Right lobe of liver (tissue), 6 donors: ENCODE results near the gene DOK6. TPM values are rescaled to one million over a fixed set of nuclear protein-coding genes. Genes with fewer than 3 reads are reported as not detected.

Source experiments
- ATAC-seq, 4 donors: fragments of 200-7000 bp; cut with Tn5 transposase; one replicate each; pipeline ENCODE4 v1.9.1; 2020; ENCODE audit warnings: mild to moderate bottlenecking in 4 of 4, moderate library complexity in 4 of 4
- DNase-seq, 3 donors: peaks; one replicate each; pipeline ENCODE4 v3.0.0-alpha.2; 2020
- H3K27ac ChIP-seq, 3 donors: fragments of 200-600 bp; one replicate each; pipeline ENCODE4 v1.8.0; 2022
- H3K27me3 ChIP-seq, 2 donors: fragments of 200-600 bp; one replicate each; pipeline ENCODE4 v1.8.0; 2022
- H3K36me3 ChIP-seq, 4 donors: fragments of 200-600 bp; sonication (generic) in 1 of 4; one replicate each; pipeline versions ENCODE4 v1.5.1 to v1.8.0; 2017 to 2022; ENCODE audit warnings: control low read depth in 1 of 4
- H3K4me1 ChIP-seq, 4 donors: fragments of 200-600 bp; sonication (generic) in 1 of 4; one replicate each; pipeline versions ENCODE4 v1.5.1 to v1.8.0; 2017 to 2022; ENCODE audit warnings: control low read depth in 1 of 4
- H3K4me3 ChIP-seq, 3 donors: fragments of 200-600 bp; one replicate each; pipeline ENCODE4 v1.8.0; 2022
- H3K9me3 ChIP-seq, 4 donors: fragments of 200-600 bp; sonication (generic) in 1 of 4; one replicate each; pipeline versions ENCODE4 v1.5.1 to v1.8.0; 2017 to 2022; ENCODE audit warnings: control low read depth in 1 of 4
- CTCF ChIP-seq, 4 donors: fragments of 200-600 bp in 3 of 4; fragments of 450-650 bp in 1 of 4; IDR thresholded peaks; one replicate each; pipeline versions ENCODE4 v1.5.1 to v1.8.0; 2016 to 2022; ENCODE audit warnings: antibody characterized with exemption in 4 of 4, mild to moderate bottlenecking in 2 of 4
- POLR2A ChIP-seq: fragments of 450-650 bp; IDR thresholded peaks from one replicate; pipeline ENCODE4 v1.6.1; 2017; ENCODE audit warnings: antibody characterized with exemption, mild to moderate bottlenecking
- WGBS: methylation state at CpG from one replicate; pipeline ENCODE4 v1.1.6; 2018; ENCODE audit warnings: low coverage, low lambda C conversion rate; ENCODE audit not compliant: insufficient coverage; ENCODE audit errors: missing lambda C conversion rate; 5-methylcytosine and 5-hydroxymethylcytosine counted together
- intact Hi-C, 2 donors: fragments of 100-400 bp; cut with DNase I; formaldehyde crosslinking; loops; one replicate each; pipeline versions ENCODE4 v1.11.2 to v1.14.1; 2022
- total RNA-seq, 6 experiments: library from RNA; depleted of rRNA in 2 of 6; stranded (reverse); fragments of >200 nt in 2 of 6; fragmentation: NEBNext Ultra II Directional in 3 of 6; extraction: Animal tissue kit (Norgen Biotek cat#: 25700) in 3 of 6; gene quantifications; one replicate each; pipeline versions ENCODE4 v1.1.0 to v1.2.4, GENCODE V29; 2016 to 2023
- donor health status: DM: no; HTN: yes; CAD: no.
- donor health status: DM: no; HTN: no; CAD: no.
- donor health status: DM: no; HTN: no; CAD: no.
- donor health status: DM: no; HTN: yes; CAD: no.
- donor health status: DM: no; HTN: yes; CAD: no.

Gene DOK6
- total RNA-seq, 6 experiments from 2014 or later, result 0.37 to 2.9 (median 2.1) TPM; not detected in 1

GRCh38 chr18:69383186-69383585, 17.5 kb upstream of the DOK6 start:
- DNase-seq, result no peak
- Histone ChIP-seq H3K9me3 (no peaks in the 10 kb centered on the region), H3K36me3 (no peaks in the 10 kb centered on the region), H3K27ac (no peak overlapping the region), H3K4me1 (no peaks in the 10 kb centered on the region), H3K27me3 (no peaks in the 10 kb centered on the region), H3K4me3 (no peak overlapping the region)
- intact Hi-C loops, result no loop called here
- no peak for ATAC-seq
- 29% methylated on average over 3 of the region's 3 CpGs for WGBS
- no peak for TF ChIP-seq CTCF (IDR thresholded peaks at IDR 0.05)
- no peak for TF ChIP-seq POLR2A

- Histone ChIP-seq H3K9me3 (no peaks in the 10 kb centered on the region), H3K4me1 (no peaks in the 10 kb centered on the region), H3K36me3 (no peaks in the 10 kb centered on the region), H3K27me3 (no peaks in the 10 kb centered on the region), H3K27ac (no peak overlapping the region), H3K4me3 (no peak overlapping the region)
- DNase-seq, result no peak
- no peak for ATAC-seq
- intact Hi-C loops, result no loop called here
- TF ChIP-seq CTCF (IDR thresholded peaks at IDR 0.05) (no peak), POLR2A (no peak)
- 65% methylated on average over 2 of the region's 2 CpGs for WGBS
These were observed 13.5 kb upstream of the DOK6 start for GRCh38 chr18:69387186-69387585.

- H3K27me3 ChIP-seq, result no peaks in the 10 kb centered on the region
- H3K4me3 ChIP-seq, result no peak overlapping the region
- no peak overlapping the region for H3K27ac ChIP-seq
- intact Hi-C loops, result no loop called here
- no peaks in the 10 kb centered on the region for H3K4me1 ChIP-seq
- no peak for ATAC-seq
- WGBS, result 71% methylated on average over 1 of the region's 1 CpG
- TF ChIP-seq CTCF (IDR thresholded peaks at IDR 0.05), result no peak
- no peak for TF ChIP-seq POLR2A
- DNase-seq, result no peak
- no peaks in the 10 kb centered on the region for H3K9me3 ChIP-seq
- H3K36me3 ChIP-seq, result no peaks in the 10 kb centered on the region
These were observed 12.5 kb upstream of the DOK6 start for GRCh38 chr18:69388222-69388621.

- Histone ChIP-seq H3K9me3 (no peaks in the 10 kb centered on the region), H3K27ac (no peak overlapping the region), H3K4me1 (peaks cover 0 to 4% (median 0%) of the 10 kb centered on the region in 4 donors), H3K27me3 (no peaks in the 10 kb centered on the region), H3K4me3 (no peak overlapping the region), H3K36me3 (no peaks in the 10 kb centered on the region)
- no peak for ATAC-seq
- TF ChIP-seq CTCF (IDR thresholded peaks at IDR 0.05) (no peak), POLR2A (no peak)
- WGBS, result 84% methylated on average over 6 of the region's 7 CpGs
- intact Hi-C loops, result no loop called here
- no peak for DNase-seq
These were observed 3.6 kb upstream of the DOK6 start for GRCh38 chr18:69397096-69397495.

- no peak for ATAC-seq
- no peak overlapping the region for H3K27ac ChIP-seq
- 47% methylated on average over 3 of the region's 3 CpGs for WGBS
- no peaks in the 10 kb centered on the region for H3K36me3 ChIP-seq
- H3K27me3 ChIP-seq, result no peaks in the 10 kb centered on the region
- no peak for DNase-seq
- peaks cover 0 to 4% (median 0%) of the 10 kb centered on the region in 4 donors for H3K4me1 ChIP-seq
- TF ChIP-seq CTCF (IDR thresholded peaks at IDR 0.05) (no peak), POLR2A (no peak)
- intact Hi-C loops, result no loop called here
- H3K4me3 ChIP-seq, result no peak overlapping the region
- H3K9me3 ChIP-seq, result no peaks in the 10 kb centered on the region
These were observed 1.4 kb upstream of the DOK6 start for GRCh38 chr18:69399253-69399652.
